ENCODE data around the gene ERFL.

DNA sequence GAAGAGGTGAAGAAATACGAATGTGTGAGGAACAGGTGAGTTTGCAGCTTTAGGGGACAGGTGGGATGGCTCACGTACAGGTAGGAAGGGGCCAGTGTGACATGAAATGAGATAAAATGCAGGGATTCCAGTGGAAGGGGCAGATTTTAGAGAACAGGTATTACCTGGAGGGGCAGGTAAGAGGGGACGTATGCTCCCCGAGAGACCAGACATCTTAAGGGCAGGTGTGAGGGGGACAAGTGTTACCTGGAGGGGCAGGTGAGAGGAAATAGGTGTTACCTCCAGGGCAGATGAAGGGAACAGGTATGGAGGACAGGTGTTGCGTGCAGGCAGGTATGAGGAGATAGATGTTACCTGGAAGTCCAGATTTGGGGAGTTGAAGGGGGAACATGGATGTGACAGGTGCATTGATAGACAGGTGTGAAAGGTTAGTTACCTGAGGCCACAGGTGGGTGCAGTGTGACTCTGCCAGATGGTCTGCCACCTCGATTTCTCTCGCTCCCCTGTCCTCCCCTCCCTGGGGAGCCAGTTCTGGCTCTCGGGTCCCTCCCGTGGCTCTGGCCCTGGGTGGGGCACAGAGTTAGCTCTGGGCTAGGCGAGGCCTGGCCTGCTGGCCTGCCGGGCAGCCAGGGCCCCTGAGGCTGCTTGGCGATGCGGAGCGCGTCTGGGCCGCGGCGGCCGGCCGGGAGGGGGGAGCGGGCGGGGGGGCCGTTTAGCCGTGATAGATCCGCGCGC, 2.1 kb downstream of the ERFL start:
- TF ChIP-seq BRCA1 (IDR thresholded peaks at IDR 0.05; ENCODE audit: low read depth, low read length) (no peak), EZH2 (IDR thresholded peaks at IDR 0.05; ENCODE audit: low read depth, low read length, severe bottlenecking) (peak; percentile 33), JUND (IDR thresholded peaks at IDR 0.05; ENCODE audit: low read length) (no peak), CBX8 (IDR thresholded peaks at IDR 0.05; ENCODE audit: borderline replicate concordance, low read depth, low read length) (no peak), POLR2A (IDR thresholded peaks at IDR 0.05; ENCODE audit: control extremely low read depth in 1 of 2, low read depth in 2 of 2, low read length in 2 of 2) (no peak), RXRA (IDR thresholded peaks at IDR 0.05; ENCODE audit: insufficient read depth, low read depth, low read length) (no peak), RBBP5 (IDR thresholded peaks at IDR 0.05; ENCODE audit: borderline replicate concordance, low read depth, low read length) (no peak), POLR2AphosphoS5 (IDR thresholded peaks at IDR 0.05; ENCODE audit: low read depth, low read length) (no peak), SRF (IDR thresholded peaks at IDR 0.05; ENCODE audit: low read depth, low read length) (no peak)
- TF ChIP-seq, protein P1, sequence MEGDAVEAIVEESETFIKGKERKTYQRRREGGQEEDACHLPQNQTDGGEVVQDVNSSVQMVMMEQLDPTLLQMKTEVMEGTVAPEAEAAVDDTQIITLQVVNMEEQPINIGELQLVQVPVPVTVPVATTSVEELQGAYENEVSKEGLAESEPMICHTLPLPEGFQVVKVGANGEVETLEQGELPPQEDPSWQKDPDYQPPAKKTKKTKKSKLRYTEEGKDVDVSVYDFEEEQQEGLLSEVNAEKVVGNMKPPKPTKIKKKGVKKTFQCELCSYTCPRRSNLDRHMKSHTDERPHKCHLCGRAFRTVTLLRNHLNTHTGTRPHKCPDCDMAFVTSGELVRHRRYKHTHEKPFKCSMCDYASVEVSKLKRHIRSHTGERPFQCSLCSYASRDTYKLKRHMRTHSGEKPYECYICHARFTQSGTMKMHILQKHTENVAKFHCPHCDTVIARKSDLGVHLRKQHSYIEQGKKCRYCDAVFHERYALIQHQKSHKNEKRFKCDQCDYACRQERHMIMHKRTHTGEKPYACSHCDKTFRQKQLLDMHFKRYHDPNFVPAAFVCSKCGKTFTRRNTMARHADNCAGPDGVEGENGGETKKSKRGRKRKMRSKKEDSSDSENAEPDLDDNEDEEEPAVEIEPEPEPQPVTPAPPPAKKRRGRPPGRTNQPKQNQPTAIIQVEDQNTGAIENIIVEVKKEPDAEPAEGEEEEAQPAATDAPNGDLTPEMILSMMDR (IDR thresholded peaks at IDR 0.05; ENCODE audit: control extremely low read depth in 1 of 3, insufficient read depth in 1 of 3, low read depth in 1 of 3, low read length in 3 of 3): no peak
- TF ChIP-seq, protein P2, sequence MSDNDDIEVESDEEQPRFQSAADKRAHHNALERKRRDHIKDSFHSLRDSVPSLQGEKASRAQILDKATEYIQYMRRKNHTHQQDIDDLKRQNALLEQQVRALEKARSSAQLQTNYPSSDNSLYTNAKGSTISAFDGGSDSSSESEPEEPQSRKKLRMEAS (IDR thresholded peaks at IDR 0.05): no peak

All from H1 (cell line).